A549 treated with Mapracorat at 1 μM for 4 hours (cell line): Measurements from ENCODE around the gene C1orf21. TPM values are rescaled to one million over a fixed set of nuclear protein-coding genes. Genes with fewer than 3 reads are reported as not detected.

Experiments used
- total RNA-seq: library from RNA; stranded (reverse); fragments of 200-300 nt; extraction: Qiagen RNA extraction; gene quantifications from 5 replicates; pipeline ENCODE4 v1.2.3, GENCODE V29; 2022

C1orf21 gene, protein sequence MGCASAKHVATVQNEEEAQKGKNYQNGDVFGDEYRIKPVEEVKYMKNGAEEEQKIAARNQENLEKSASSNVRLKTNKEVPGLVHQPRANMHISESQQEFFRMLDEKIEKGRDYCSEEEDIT
- total RNA-seq, result 6.5 to 14.5 TPM (median 10.0 TPM) in 5 replicates

DNA sequence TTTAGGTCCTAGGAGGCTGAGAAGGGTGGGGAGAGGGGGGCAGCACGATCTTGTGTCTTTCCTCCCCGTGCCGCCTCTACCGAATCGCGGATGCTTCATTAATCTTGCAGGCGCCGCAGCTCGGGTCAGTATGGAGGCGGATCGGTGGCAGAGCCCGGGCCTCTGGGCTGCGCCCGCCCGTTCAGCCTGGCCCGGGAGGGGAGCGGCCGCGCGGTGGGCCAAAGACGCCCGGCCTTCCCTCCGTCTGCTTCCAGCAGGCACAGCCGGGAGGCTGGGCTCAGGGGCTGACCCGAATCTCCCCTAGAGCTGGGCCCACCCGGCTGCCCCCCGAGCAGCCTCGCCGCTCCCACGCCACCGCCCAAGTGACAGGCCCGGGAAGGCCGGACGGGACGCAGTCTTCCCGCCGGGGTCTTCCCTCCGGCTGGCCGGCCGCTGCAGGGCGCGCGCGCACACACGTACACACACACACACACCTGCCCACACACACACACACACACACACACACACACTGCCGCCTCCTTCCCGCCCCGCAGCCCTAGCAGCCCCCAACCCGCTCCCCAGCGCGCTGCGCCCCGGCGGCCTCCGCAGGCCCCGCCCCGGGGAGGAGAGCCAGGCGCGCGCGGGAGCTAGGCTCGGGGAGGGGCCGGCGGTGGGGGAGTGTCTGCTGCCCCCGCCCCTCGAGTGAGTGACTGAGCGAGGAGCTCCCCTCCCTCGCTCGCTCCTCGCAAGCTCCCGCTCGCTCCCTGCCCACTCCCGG lies at the start of gene C1orf21:
C1orf21 (plus strand) TSS at position 718 of the 757 bp plus-strand sequence. CDS start 90,481 bp downstream, outside the sequence.

